GM21529 (cell line): ENCODE results near the gene AKAP1.
A peak's percentile ranks its signal among the peaks of the same experiment; 100 is the strongest.

Source experiments
- ATAC-seq: cut with Tn5 transposase; IDR thresholded peaks from one replicate; pipeline ENCODE4 v1.9.1; 2021; ENCODE audit not compliant: unreplicated experiment

AKAP1 gene

GRCh38 chr17:57125406-57125805 is 40.4 kb downstream of the AKAP1 start:
- ATAC-seq: no peak

DNA sequence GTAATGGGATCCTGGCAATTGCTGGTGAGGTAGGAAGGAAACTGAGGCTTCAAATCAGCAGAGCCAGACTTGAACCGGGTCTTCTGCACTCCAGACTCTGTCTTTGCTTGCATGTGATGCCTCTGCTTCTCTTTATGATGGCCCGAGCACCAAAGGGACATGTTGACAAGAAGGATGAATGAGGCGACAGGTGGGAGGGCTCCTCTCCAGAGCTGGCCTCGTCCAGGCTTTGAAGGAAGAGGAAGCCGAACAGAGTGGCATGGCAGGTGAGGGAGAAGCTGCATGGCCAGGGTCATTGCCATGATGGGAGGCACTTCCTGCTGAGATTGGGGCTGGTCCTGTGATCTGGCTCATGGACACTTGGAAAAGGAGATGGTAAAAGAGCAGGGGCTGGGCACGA is 40.8 kb downstream of the AKAP1 start:
- ATAC-seq: no peak

DNA sequence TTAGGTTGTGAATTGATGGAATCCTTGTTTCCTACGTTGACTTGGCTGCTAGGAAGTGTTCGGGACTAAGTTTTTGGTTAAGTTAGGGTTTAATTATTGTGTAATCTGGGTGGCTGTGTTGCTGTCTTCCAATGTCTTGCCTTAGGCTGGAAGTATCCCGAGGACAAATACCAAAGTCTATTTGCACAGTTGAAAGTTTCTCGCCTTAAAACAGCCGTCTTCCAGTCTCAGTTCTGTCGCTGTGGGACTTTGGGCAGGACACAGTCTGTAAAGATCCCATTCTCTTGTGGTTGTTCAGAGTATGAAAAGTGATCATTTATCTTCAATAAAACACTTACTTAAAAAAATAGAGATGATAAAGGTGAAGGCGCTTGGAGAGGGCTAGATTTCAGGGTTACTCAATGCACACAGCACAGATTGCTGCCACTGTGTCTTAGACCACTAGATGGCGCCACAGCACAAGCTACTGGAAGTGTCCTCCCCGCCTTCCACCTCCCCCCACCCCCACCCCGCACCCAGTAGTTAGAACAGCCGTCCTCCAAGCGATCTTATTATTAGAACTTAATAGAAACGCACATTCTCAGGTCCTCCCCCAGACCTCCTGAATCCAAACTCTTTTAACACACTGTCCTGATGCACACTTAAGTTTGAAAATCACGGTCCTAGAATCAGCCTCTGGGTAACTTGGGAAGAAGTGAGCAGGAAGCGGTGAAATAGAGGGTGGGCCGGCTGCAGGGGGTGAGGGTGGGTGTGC is 45.8 kb downstream of the AKAP1 start:
- ATAC-seq: peak; percentile 55

DNA sequence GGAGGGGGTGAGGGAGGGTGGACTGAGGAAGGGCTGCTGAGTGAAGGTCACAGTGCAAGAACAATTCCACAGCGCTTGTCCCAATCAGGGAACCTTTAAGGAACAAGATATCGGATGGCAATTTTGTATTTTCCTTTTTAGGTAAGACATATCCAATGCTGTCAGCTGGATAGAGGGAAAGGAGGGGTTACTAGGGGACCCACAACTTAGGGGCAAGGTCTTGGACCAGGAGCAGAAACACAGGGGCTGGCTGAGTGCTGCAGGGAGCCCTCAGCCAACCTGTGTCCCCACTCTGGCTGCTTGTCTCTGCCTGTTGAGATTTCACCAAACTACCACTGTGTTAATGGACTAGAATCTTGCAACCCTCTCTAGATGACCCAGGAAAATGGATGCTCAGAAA is 47.6 kb downstream of the AKAP1 start:
- ATAC-seq: no peak

DNA sequence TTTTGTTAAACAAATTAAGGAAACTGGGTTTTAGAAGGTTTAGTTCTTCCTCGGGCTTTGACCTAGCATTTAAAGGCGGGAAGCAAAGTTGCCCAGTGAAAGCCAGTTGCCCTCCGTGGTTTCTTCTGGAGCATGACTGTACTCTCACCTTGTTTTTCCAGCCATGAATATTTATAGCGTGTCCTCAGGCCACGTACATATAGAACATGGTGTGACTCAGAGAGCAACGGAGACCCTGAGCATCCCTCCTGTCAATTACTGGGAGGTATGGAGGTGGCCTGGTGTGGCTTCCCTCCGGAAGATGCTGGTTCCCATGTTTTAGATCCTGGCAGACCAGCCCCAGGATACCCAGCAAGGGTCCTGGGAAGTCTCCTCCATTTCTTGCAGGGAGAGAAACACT is 48.4 kb downstream of the AKAP1 start:
- no peak for ATAC-seq

DNA sequence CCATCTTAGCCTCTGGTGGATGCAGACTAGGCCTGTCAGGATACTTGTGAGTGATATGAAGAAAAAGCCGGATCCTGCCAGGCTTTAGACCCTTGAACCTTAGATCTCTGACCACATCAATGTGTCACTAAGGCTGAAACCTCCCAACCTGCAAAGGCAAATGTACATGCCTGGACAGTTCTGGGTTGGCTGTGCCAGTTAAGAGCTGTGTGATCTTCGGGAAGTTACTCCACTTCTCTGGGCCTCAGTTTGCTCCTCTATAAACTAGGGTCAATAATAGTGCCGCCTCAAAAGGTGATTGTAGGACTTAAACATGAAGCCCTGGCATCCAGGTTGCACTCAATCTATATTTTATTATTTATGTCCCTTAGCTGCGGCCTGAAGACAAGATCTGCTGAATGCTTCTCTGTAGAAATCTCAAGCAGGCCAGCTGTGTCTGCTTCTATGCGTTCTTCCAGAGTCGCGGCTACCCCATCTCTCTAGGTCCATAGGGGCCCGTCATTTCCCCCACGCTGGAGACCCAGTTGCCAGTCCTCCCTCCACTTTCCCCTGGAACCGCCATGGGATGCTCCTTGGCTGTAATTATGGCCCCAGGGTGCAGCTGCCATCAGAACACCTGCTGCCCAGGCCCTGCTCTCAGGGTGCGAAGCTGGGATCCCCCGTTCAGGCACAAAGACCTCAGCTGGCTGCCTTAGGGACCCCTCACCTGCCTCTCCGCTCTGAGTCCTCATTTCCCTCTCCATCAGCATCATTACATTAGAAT is 50.2 kb downstream of the AKAP1 start:
- no peak for ATAC-seq

GRCh38 chr17:57135789-57136291 is 50.8 kb downstream of the AKAP1 start:
- ATAC-seq: no peak

- ATAC-seq: no peak
Measured at GRCh38 chr17:57136355-57136754, 51.3 kb downstream of the AKAP1 start.

- no peak for ATAC-seq
Measured at GRCh38 chr17:57138030-57138911, 53.2 kb downstream of the AKAP1 start.

GRCh38 chr17:57138956-57139576 is 54.0 kb downstream of the AKAP1 start:
- ATAC-seq: no peak

GRCh38 chr17:57140316-57140715 is 55.3 kb downstream of the AKAP1 start:
- ATAC-seq: no peak

- no peak for ATAC-seq
Measured at GRCh38 chr17:57142925-57143324, 57.9 kb downstream of the AKAP1 start.

GRCh38 chr17:57143361-57143760 is 58.3 kb downstream of the AKAP1 start:
- no peak for ATAC-seq

- no peak for ATAC-seq
Measured at GRCh38 chr17:57143919-57144318, 58.9 kb downstream of the AKAP1 start.

GRCh38 chr17:57144567-57144966 is 59.5 kb downstream of the AKAP1 start:
- ATAC-seq: no peak

DNA sequence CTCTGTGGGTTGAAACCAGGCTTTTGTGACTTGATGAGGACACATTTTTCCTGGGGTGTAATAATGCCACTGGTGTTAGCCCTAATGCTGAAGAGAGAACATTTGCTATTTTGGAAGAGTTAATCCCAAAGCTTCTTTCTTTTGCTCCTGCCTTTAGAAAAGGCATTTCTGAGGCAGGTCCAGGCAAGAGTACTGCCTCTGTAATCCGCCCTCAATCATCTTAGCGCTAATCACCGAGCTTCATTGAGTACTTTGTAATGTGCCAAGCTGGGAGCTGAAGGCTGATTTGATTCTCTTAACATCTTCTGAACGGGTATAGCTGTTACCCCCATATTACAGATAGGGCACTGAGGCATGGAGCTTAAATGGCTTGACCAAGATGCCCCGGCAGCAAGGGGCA is 60.3 kb downstream of the AKAP1 start:
- no peak for ATAC-seq

GRCh38 chr17:57146273-57146672 is 61.2 kb downstream of the AKAP1 start:
- no peak for ATAC-seq

GRCh38 chr17:57151798-57152197 is 66.8 kb downstream of the AKAP1 start:
- ATAC-seq: no peak

GRCh38 chr17:57152967-57153528 is 68.0 kb downstream of the AKAP1 start:
- ATAC-seq: no peak

DNA sequence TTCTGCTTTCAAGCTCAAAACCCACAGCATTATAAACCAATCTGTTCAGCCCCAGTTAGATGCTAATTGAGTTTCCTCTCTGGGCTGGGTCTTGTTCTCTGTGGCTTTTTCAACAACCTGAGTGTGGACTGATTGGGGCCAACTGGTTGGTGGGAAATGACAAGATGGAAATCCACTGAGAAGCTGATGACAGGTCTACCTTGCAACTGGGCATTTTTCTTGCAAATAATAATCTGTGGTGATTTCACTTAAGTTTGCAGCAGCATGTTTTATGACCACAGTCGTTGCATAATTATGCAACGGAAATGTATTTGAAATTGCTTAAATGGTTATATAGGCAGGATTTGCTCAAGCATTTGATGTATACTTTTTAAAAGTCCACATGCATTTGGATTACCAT is 69.9 kb downstream of the AKAP1 start:
- ATAC-seq: no peak

- ATAC-seq: no peak
Measured at GRCh38 chr17:57158325-57158724, 73.3 kb downstream of the AKAP1 start.
